Measurements from ENCODE around the gene HSH2D.
A peak's percentile ranks its signal among the peaks of the same experiment; 100 is the strongest.

The HSH2D gene

DNA sequence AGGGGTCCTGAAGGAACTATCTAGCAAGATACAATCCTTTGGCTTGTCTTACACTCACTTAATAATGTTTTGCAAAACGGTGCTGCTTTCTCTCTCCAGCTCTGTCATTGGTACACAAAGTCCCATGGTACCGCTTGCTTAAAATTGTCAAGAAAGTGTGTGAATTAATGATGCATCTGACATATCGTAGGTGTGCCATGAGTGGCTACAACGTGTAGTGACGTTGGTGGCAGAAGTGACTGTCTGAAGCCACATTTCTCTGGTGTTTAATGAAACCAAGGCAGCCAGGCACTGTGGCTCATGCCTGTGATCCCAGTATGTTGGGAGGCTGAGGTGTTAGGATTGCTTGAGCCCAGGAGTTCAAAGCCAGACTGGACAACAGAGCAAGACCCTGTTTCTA lies 2.6 kb downstream of the HSH2D start:
- no peaks in the 10 kb centered on the region for H4K20me1 ChIP-seq (ENCODE audit: insufficient read depth, low read length)
- TF ChIP-seq, protein P1, sequence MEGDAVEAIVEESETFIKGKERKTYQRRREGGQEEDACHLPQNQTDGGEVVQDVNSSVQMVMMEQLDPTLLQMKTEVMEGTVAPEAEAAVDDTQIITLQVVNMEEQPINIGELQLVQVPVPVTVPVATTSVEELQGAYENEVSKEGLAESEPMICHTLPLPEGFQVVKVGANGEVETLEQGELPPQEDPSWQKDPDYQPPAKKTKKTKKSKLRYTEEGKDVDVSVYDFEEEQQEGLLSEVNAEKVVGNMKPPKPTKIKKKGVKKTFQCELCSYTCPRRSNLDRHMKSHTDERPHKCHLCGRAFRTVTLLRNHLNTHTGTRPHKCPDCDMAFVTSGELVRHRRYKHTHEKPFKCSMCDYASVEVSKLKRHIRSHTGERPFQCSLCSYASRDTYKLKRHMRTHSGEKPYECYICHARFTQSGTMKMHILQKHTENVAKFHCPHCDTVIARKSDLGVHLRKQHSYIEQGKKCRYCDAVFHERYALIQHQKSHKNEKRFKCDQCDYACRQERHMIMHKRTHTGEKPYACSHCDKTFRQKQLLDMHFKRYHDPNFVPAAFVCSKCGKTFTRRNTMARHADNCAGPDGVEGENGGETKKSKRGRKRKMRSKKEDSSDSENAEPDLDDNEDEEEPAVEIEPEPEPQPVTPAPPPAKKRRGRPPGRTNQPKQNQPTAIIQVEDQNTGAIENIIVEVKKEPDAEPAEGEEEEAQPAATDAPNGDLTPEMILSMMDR (IDR thresholded peaks at IDR 0.05; ENCODE audit: low read length) = no peak
- TF ChIP-seq EZH2 (IDR thresholded peaks at IDR 0.05; ENCODE audit: borderline replicate concordance, low read length) = no peak
- peak overlapping the region; percentile 92 for H3K27ac ChIP-seq (ENCODE audit: low read depth, low read length, poor library complexity, severe bottlenecking)
- H2AFZ ChIP-seq (ENCODE audit: low read length) = no peak overlapping the region
- peak overlapping the region; percentile 86 for H3K4me2 ChIP-seq (ENCODE audit: low read length)
- H3K9ac ChIP-seq (ENCODE audit: low read length) = peak overlapping the region; percentile 9; the same call in 1 of the 2 replicates
- peaks cover 24% of the 10 kb centered on the region for H3K79me2 ChIP-seq (ENCODE audit: insufficient read depth, low read length)
- H3K36me3 ChIP-seq (ENCODE audit: insufficient read depth, low read length) = peaks cover 51% of the 10 kb centered on the region
- no peaks in the 10 kb centered on the region for H3K27me3 ChIP-seq (ENCODE audit: insufficient read depth, low read length)
- H3K9me3 ChIP-seq (ENCODE audit: low read length) = no peaks in the 10 kb centered on the region
- peak overlapping the region; percentile 89 for H3K4me3 ChIP-seq (ENCODE audit: low read depth, low read length, poor library complexity, severe bottlenecking)
- H3K9me2 ChIP-seq (ENCODE audit: low read depth, low read length) = no peaks in the 10 kb centered on the region
- H3K4me1 ChIP-seq (ENCODE audit: insufficient read depth, low read length, severe bottlenecking) = peaks cover 83% of the 10 kb centered on the region
- H3F3A ChIP-seq (ENCODE audit: insufficient read depth, low read length) = no peaks in the 10 kb centered on the region; the same call in 1 of the 2 replicates

- H3K36me3 ChIP-seq (ENCODE audit: insufficient read depth, low read length) = peaks cover 75% of the 10 kb centered on the region
- peak overlapping the region; percentile 8; the same call in 1 of the 2 replicates for H3K9ac ChIP-seq (ENCODE audit: low read length)
- peaks cover 61% of the 10 kb centered on the region for H3K4me1 ChIP-seq (ENCODE audit: insufficient read depth, low read length, severe bottlenecking)
- no peaks in the 10 kb centered on the region for H3F3A ChIP-seq (ENCODE audit: insufficient read depth, low read length)
- no peaks in the 10 kb centered on the region for H3K9me2 ChIP-seq (ENCODE audit: low read depth, low read length)
- H4K20me1 ChIP-seq (ENCODE audit: insufficient read depth, low read length) = no peaks in the 10 kb centered on the region
- peaks cover 24% of the 10 kb centered on the region for H3K79me2 ChIP-seq (ENCODE audit: insufficient read depth, low read length)
- H3K27me3 ChIP-seq (ENCODE audit: insufficient read depth, low read length) = no peaks in the 10 kb centered on the region
- peak overlapping the region; percentile 78 for H3K27ac ChIP-seq (ENCODE audit: low read depth, low read length, poor library complexity, severe bottlenecking)
- peak overlapping the region; percentile 35; the same call in 1 of the 2 replicates for H3K4me2 ChIP-seq (ENCODE audit: low read length)
- TF ChIP-seq, protein P1 (IDR thresholded peaks at IDR 0.05; ENCODE audit: low read length) = no peak
- TF ChIP-seq EZH2 (IDR thresholded peaks at IDR 0.05; ENCODE audit: borderline replicate concordance, low read length) = no peak
- no peak overlapping the region for H2AFZ ChIP-seq (ENCODE audit: low read length)
- no peaks in the 10 kb centered on the region for H3K9me3 ChIP-seq (ENCODE audit: low read length)
- no peak overlapping the region for H3K4me3 ChIP-seq (ENCODE audit: low read depth, low read length, poor library complexity, severe bottlenecking)
These were observed 5.2 kb downstream of the HSH2D start for GRCh38 chr19:16148443-16149229.

- Histone ChIP-seq H4K20me1 (ENCODE audit: insufficient read depth, low read length) (no peaks in the 10 kb centered on the region), H3K4me1 (ENCODE audit: insufficient read depth, low read length, severe bottlenecking) (peaks cover 32% of the 10 kb centered on the region), H3K9me2 (ENCODE audit: low read depth, low read length) (no peaks in the 10 kb centered on the region), H3K4me2 (ENCODE audit: low read length) (no peak overlapping the region), H3K9ac (ENCODE audit: low read length) (no peak overlapping the region), H3K27me3 (ENCODE audit: insufficient read depth, low read length) (no peaks in the 10 kb centered on the region), H2AFZ (ENCODE audit: low read length) (no peak overlapping the region), H3K36me3 (ENCODE audit: insufficient read depth, low read length) (peaks cover 92% of the 10 kb centered on the region), H3K4me3 (ENCODE audit: low read depth, low read length, poor library complexity, severe bottlenecking) (no peak overlapping the region), H3K27ac (ENCODE audit: low read depth, low read length, poor library complexity, severe bottlenecking) (no peak overlapping the region), H3F3A (ENCODE audit: insufficient read depth, low read length) (no peaks in the 10 kb centered on the region), H3K9me3 (ENCODE audit: low read length) (no peaks in the 10 kb centered on the region), H3K79me2 (ENCODE audit: insufficient read depth, low read length) (no peaks in the 10 kb centered on the region)
- TF ChIP-seq, protein P1 (IDR thresholded peaks at IDR 0.05; ENCODE audit: low read length) = no peak
- TF ChIP-seq EZH2 (IDR thresholded peaks at IDR 0.05; ENCODE audit: borderline replicate concordance, low read length) = no peak
These were observed 10.3 kb downstream of the HSH2D start for GRCh38 chr19:16153582-16154336.
